GM18520 (cell line): Measurements from ENCODE around the gene HOXC11.

ENCODE experiments used
- ATAC-seq: cut with Tn5 transposase; IDR thresholded peaks from one replicate; pipeline ENCODE4 v1.9.1; 2021; ENCODE audit not compliant: unreplicated experiment

Gene HOXC11

GRCh38 chr12:53956914-53957536 is 15.9 kb upstream of the HOXC11 start:
- ATAC-seq = no peak

- ATAC-seq = no peak
Measured at GRCh38 chr12:53958128-53958527, 14.8 kb upstream of the HOXC11 start.

GRCh38 chr12:53959314-53959713 is 13.6 kb upstream of the HOXC11 start:
- ATAC-seq = no peak

GRCh38 chr12:53960187-53961024 is 12.5 kb upstream of the HOXC11 start:
- ATAC-seq = no peak

- ATAC-seq = no peak
Measured at GRCh38 chr12:53961025-53961761, 11.7 kb upstream of the HOXC11 start.

GRCh38 chr12:53963005-53963404 is 9.9 kb upstream of the HOXC11 start:
- no peak for ATAC-seq

- no peak for ATAC-seq
Measured at GRCh38 chr12:53963434-53964314, 9.3 kb upstream of the HOXC11 start.

- no peak for ATAC-seq
Measured at GRCh38 chr12:53964315-53964713, 8.6 kb upstream of the HOXC11 start.

GRCh38 chr12:53965281-53966084 is 7.4 kb upstream of the HOXC11 start:
- ATAC-seq = no peak

- ATAC-seq = no peak
Measured at GRCh38 chr12:53966085-53966384, 6.9 kb upstream of the HOXC11 start.

GRCh38 chr12:53966385-53967133 is 6.4 kb upstream of the HOXC11 start:
- ATAC-seq = no peak

GRCh38 chr12:53967421-53967925 is 5.5 kb upstream of the HOXC11 start:
- no peak for ATAC-seq

- no peak for ATAC-seq
Measured at GRCh38 chr12:53968214-53969127, 4.5 kb upstream of the HOXC11 start.

- ATAC-seq = no peak
Measured at GRCh38 chr12:53969588-53970259, 3.2 kb upstream of the HOXC11 start.

- ATAC-seq = no peak
Measured at GRCh38 chr12:53970451-53970850, 2.5 kb upstream of the HOXC11 start.

GRCh38 chr12:53971129-53971528 is 1.8 kb upstream of the HOXC11 start:
- no peak for ATAC-seq

- no peak for ATAC-seq
Measured at GRCh38 chr12:53971686-53972085, 1.2 kb upstream of the HOXC11 start.
